Memory B cell (primary cell): ENCODE measurements around the gene SMOC2.

Source experiments
- ATAC-seq: fragments of 150-1000 bp; cut with Tn5 transposase; 2 replicates; pipeline ENCODE4 v1.10.0; 2021; ENCODE audit warnings: low read depth, mild to moderate bottlenecking, moderate library complexity
- DNase-seq, 2 donors: peaks; one replicate each; pipeline ENCODE4 v3.0.0; 2022; ENCODE audit warnings: low spot score in 2 of 2
- H3K27ac Mint-ChIP-seq: one replicate; pipeline ENCODE4 v1.8.0; 2022; ENCODE audit warnings: mild to moderate bottlenecking, moderate library complexity, mixed read lengths
- H3K27me3 Mint-ChIP-seq: one replicate; pipeline ENCODE4 v1.8.0; 2022; ENCODE audit warnings: mixed read lengths
- H3K36me3 Mint-ChIP-seq: one replicate; pipeline ENCODE4 v1.8.0; 2022; ENCODE audit warnings: mild to moderate bottlenecking, mixed read lengths
- H3K4me1 Mint-ChIP-seq: one replicate; pipeline ENCODE4 v1.8.0; 2022; ENCODE audit warnings: mixed read lengths
- H3K4me3 Mint-ChIP-seq: one replicate; pipeline ENCODE4 v1.8.0; 2022; ENCODE audit warnings: mild to moderate bottlenecking, moderate library complexity, mixed read lengths
- H3K9me3 Mint-ChIP-seq: one replicate; pipeline ENCODE4 v1.8.0; 2022; ENCODE audit warnings: mixed read lengths

Gene SMOC2

GRCh38 chr6:168623736-168624135 is 182.8 kb downstream of the SMOC2 start:
- Mint-ChIP-seq H3K27ac (no peak overlapping the region), H3K9me3 (peaks cover 4% of the 10 kb centered on the region), H3K27me3 (peaks cover 5% of the 10 kb centered on the region), H3K4me3 (no peak overlapping the region), H3K4me1 (no peaks in the 10 kb centered on the region), H3K36me3 (no peaks in the 10 kb centered on the region)
- ATAC-seq (no peak), DNase-seq (no peak)

DNA sequence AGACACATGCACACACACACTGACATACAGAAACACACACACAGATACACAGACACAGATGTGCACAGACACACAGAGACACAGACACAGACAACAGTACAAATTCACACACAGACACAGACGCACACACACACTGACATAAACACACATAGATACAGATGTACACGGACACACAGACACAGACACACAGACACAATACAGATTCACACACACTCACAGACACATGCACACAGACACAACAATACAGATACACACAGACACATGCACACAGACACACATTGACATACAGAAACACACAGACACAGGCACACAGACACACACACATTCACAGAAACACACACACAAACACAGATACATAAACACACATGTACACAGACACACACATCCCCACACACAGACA is 183.6 kb downstream of the SMOC2 start:
- Mint-ChIP-seq H3K9me3 (peaks cover 4% of the 10 kb centered on the region), H3K36me3 (no peaks in the 10 kb centered on the region), H3K4me1 (no peaks in the 10 kb centered on the region)

GRCh38 chr6:168624948-168625347 is 184.0 kb downstream of the SMOC2 start:
- Mint-ChIP-seq H3K36me3 (no peaks in the 10 kb centered on the region), H3K27me3 (peaks cover 5% of the 10 kb centered on the region), H3K9me3 (peaks cover 4% of the 10 kb centered on the region), H3K27ac (no peak overlapping the region), H3K4me1 (no peaks in the 10 kb centered on the region), H3K4me3 (no peak overlapping the region)
- ATAC-seq, result no peak
- DNase-seq, result no peak

More for the DNA sequence above, 183.6 kb downstream of the SMOC2 start:
- DNase-seq (no peak), ATAC-seq (no peak)
- no peak overlapping the region for H3K27ac Mint-ChIP-seq
- no peak overlapping the region for H3K4me3 Mint-ChIP-seq
- peaks cover 5% of the 10 kb centered on the region for H3K27me3 Mint-ChIP-seq

- Mint-ChIP-seq H3K36me3 (no peaks in the 10 kb centered on the region), H3K27me3 (peaks cover 5% of the 10 kb centered on the region), H3K9me3 (peaks cover 4% of the 10 kb centered on the region), H3K4me1 (no peaks in the 10 kb centered on the region), H3K27ac (no peak overlapping the region), H3K4me3 (no peak overlapping the region)
- no peak for DNase-seq
- no peak for ATAC-seq
Observed at GRCh38 chr6:168625602-168626001, 184.6 kb downstream of the SMOC2 start.

- DNase-seq (no peak), ATAC-seq (no peak)
- H3K9me3 Mint-ChIP-seq, result peaks cover 4% of the 10 kb centered on the region
- H3K36me3 Mint-ChIP-seq, result no peaks in the 10 kb centered on the region
- no peak overlapping the region for H3K4me3 Mint-ChIP-seq
- H3K4me1 Mint-ChIP-seq, result no peaks in the 10 kb centered on the region
- peaks cover 5% of the 10 kb centered on the region for H3K27me3 Mint-ChIP-seq
- no peak overlapping the region for H3K27ac Mint-ChIP-seq
Observed at GRCh38 chr6:168626046-168626602, 185.1 kb downstream of the SMOC2 start.

GRCh38 chr6:168627506-168628175 is 186.7 kb downstream of the SMOC2 start:
- Mint-ChIP-seq H3K27me3 (peaks cover 7% of the 10 kb centered on the region), H3K4me1 (no peaks in the 10 kb centered on the region), H3K27ac (no peak overlapping the region), H3K4me3 (no peak overlapping the region), H3K9me3 (peaks cover 4% of the 10 kb centered on the region), H3K36me3 (no peaks in the 10 kb centered on the region)
- DNase-seq (no peak), ATAC-seq (no peak)

DNA sequence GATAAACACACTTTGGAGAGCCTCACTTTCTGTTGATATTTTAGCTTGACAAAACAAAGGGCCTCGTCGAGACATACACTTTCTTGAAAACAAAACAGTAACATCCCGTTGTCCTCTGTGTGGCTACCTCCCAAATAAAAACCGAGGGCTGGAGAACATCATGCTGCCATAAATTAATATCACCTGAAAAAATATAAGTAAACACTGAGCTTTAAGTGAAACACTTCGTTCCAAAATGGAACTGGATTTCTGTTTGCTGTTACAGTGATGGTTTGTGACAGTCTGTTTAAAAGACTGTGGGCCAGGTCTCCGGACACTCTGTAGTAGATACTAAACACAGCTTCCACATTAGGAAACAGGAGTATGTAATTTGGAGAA is 187.2 kb downstream of the SMOC2 start:
- no peak for DNase-seq
- Mint-ChIP-seq H3K4me1 (no peaks in the 10 kb centered on the region), H3K36me3 (no peaks in the 10 kb centered on the region), H3K27me3 (peaks cover 7% of the 10 kb centered on the region), H3K4me3 (no peak overlapping the region), H3K27ac (no peak overlapping the region), H3K9me3 (peaks cover 4% of the 10 kb centered on the region)
- no peak for ATAC-seq

DNA sequence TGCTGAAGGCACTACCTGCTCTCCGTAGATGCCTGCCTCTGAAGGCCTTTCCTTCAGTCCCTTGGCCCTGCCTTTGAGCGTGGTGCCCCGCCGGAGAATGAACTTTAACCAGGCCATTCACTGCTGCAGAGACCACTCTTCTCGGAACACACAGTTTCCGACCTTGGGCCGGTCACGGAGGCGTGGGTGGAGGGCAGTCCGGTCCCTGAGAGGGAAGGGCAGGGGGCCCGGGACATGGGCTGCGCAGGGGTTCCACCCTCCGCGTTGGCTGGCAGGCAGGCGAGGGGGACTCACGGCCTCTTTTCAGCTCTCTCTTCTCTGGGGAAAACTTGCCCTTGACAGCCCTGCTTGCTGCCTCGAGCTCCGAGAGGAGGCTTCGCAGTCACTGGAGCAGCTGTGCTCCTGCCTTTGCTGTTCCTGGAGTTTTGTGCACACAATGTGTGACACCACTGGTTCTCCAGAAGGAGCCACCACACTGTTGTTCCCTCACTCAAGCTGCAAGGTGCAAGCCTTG is 187.8 kb downstream of the SMOC2 start:
- Mint-ChIP-seq H3K36me3 (no peaks in the 10 kb centered on the region), H3K27me3 (peaks cover 7% of the 10 kb centered on the region), H3K4me1 (no peaks in the 10 kb centered on the region), H3K9me3 (peaks cover 7% of the 10 kb centered on the region), H3K27ac (no peak overlapping the region), H3K4me3 (no peak overlapping the region)
- ATAC-seq (no peak), DNase-seq (no peak)

- Mint-ChIP-seq H3K4me1 (no peaks in the 10 kb centered on the region), H3K4me3 (no peak overlapping the region), H3K36me3 (no peaks in the 10 kb centered on the region), H3K27ac (no peak overlapping the region), H3K27me3 (peaks cover 2% of the 10 kb centered on the region), H3K9me3 (peaks cover 3% of the 10 kb centered on the region)
- DNase-seq (no peak), ATAC-seq (no peak)
Observed at GRCh38 chr6:168631564-168631963, 190.6 kb downstream of the SMOC2 start.

- Mint-ChIP-seq H3K27ac (no peak overlapping the region), H3K27me3 (peaks cover 2% of the 10 kb centered on the region), H3K4me3 (no peak overlapping the region), H3K36me3 (no peaks in the 10 kb centered on the region), H3K4me1 (no peaks in the 10 kb centered on the region), H3K9me3 (peaks cover 3% of the 10 kb centered on the region)
- ATAC-seq (no peak), DNase-seq (no peak)
Observed at GRCh38 chr6:168632694-168633093, 191.7 kb downstream of the SMOC2 start.

- DNase-seq, result no peak
- Mint-ChIP-seq H3K9me3 (peaks cover 3% of the 10 kb centered on the region), H3K27ac (no peak overlapping the region), H3K4me3 (no peak overlapping the region), H3K4me1 (no peaks in the 10 kb centered on the region), H3K27me3 (peaks cover 4% of the 10 kb centered on the region), H3K36me3 (no peaks in the 10 kb centered on the region)
- ATAC-seq, result no peak
Observed at GRCh38 chr6:168634541-168635328, 193.8 kb downstream of the SMOC2 start.

GRCh38 chr6:168636147-168637004 is 195.4 kb downstream of the SMOC2 start:
- no peak for ATAC-seq
- peaks cover 4% of the 10 kb centered on the region for H3K27me3 Mint-ChIP-seq
- no peaks in the 10 kb centered on the region for H3K36me3 Mint-ChIP-seq

GRCh38 chr6:168637834-168638233 is 196.8 kb downstream of the SMOC2 start:
- Mint-ChIP-seq H3K27me3 (peaks cover 2% of the 10 kb centered on the region), H3K27ac (no peak overlapping the region), H3K4me1 (no peaks in the 10 kb centered on the region), H3K9me3 (peaks cover 3% of the 10 kb centered on the region), H3K4me3 (no peak overlapping the region), H3K36me3 (no peaks in the 10 kb centered on the region)
- ATAC-seq, result no peak
- DNase-seq, result no peak

More at GRCh38 chr6:168636147-168637004, 195.4 kb downstream of the SMOC2 start:
- DNase-seq, result no peak
- Mint-ChIP-seq H3K27ac (no peak overlapping the region), H3K9me3 (peaks cover 3% of the 10 kb centered on the region), H3K4me3 (no peak overlapping the region), H3K4me1 (no peaks in the 10 kb centered on the region)
